Superior temporal gyrus (tissue), 1 donor: ENCODE results near the gene DCAF10.
"Not testable (repeated sequence)": the region's sequence is repeated elsewhere in the genome, so short reads cannot be mapped to it uniquely, and the experiment has no call there.

Experiments used
- DNase-seq: peaks from one replicate; pipeline ENCODE4 v3.0.0-alpha.2; 2016; ENCODE audit errors: extremely low spot score

The DCAF10 gene

DNA sequence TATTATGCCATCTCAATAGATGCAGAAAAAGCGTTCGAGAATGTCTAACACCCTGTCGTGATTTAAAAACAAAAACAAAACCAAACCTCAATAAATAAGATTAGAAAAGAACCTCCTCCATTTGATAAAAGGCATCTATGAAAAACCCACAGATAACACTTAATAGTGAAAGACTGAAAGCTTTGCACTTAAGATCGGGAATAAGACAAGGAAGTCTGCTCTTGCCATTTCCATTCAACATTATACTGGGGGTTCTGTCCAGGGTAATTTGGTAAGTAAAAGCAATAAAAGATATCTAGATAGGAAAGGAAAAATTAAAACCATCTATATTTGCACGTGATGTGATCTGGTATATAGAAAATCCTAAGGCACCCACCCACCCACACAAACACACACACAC, 8.5 kb upstream of the DCAF10 start:
- DNase-seq = no peak

DNA sequence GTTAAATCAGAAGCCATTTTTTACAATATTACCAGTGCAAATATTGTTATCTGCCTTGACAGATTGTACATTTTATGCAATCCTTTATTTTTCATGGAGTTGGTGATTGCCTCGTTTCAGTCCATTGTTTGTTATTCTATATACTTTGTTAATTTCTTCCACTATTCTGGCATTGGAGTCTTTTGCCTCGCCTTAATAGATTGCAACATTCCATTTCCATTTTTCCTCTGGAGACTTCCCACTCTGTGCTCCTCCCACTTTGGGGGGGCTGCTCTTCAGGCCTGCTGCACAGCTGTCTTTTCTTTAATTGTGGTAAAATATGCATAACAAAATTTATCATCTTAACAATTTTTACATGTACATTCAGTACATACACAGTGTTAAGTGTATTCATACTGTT, 4.4 kb upstream of the DCAF10 start:
- DNase-seq = no peak

DNA sequence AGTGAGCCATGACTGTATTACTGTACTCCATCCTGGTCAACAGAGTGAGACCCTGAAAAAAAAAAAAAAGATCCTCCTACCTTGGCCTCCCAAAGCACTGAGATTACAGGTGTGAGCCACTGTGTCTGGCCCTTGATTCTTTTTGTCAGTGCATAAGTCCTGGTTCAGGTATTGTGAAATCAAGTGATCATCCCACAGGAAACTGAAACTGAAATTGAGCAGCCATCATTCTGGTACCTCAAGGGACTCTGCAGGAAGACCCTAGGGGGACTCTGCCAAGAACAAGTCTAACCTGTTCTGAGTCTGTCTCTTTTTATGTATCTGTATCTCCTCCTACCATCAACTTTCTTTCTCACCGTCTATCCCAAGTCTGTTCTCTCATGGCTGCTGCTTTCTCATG, 1.9 kb upstream of the DCAF10 start:
- DNase-seq = no peak

DNA sequence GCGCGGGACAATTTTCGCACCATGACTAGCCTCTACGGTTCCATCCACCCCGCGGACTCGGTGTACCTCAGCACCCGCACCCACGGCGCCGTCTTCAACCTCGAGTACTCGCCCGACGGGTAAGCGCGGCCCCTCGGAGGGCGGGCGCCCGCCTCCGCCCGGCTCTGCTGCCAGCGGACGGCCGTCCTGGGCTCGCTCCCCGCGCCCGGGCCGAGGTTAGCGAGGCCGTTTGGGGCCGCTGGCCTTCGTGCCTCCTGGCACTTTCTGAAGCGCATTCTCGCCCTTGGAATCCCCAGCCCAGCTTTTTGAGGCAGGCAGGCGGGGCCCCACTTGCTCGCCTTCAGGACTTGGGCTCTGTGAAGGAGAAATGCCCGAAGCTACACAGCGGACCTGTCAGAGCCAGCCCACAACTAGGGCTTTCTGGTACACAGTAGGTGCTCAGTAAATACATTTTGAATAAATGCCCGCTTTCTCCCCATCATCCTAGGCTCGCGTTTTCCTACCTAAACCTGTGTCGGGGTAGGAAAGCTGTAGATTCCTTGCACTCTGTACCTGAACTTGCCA, 772 bp downstream of the DCAF10 start:
- DNase-seq = no peak

DNA sequence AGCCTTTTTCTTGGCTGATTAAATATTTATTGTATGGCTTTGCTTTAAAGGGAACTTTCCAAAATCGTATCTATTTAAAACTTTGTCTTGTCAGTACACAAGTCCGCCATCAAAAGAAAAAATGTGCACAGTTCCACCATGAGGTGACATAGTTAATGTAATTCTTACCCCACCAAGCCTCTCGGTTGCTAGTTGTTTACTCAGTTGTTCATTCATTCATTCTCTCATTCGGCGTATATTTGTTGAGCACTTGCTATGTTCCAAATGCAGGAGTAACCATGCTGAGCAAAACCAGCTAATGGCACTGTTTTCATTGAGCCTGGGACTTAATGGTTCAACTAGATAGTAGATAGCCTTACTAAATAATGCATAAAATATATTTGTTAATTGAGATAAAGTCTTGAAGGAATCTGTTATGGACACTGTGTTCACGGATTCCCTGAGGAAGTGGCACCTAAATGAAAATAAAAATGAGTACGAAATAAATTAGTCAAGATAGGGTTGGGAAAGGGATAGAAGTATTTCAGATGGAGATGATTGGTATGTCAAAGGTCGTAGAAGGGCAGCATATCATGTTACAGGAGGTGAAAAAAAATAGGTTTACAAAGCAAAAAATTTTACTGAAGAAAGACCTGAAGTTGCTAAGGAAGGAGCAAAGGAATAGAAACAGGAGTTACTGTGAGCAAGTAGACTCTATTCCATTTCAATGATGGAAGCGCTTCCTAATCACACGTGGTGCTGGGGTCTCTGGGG, 1.5 kb downstream of the DCAF10 start:
- no peak for DNase-seq

DNA sequence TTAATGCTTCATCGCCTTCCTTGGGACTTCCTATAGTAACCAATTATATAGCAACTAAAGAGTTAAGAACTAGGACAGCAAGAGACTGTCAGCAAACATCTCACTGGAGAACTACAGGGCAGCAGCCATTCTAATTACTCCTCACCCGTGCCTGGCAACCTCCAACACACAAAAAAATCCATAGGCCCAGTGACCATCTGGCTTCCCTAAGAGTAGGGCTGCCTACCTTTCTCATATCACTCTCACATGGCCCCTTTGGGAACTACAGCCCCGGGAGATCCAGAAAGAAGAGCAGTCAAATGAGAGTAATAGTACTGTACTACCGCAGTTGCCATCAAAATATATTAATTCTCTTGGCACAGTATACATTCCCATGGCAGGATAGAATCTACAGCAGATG, 5.7 kb downstream of the DCAF10 start:
- no peak for DNase-seq

DNA sequence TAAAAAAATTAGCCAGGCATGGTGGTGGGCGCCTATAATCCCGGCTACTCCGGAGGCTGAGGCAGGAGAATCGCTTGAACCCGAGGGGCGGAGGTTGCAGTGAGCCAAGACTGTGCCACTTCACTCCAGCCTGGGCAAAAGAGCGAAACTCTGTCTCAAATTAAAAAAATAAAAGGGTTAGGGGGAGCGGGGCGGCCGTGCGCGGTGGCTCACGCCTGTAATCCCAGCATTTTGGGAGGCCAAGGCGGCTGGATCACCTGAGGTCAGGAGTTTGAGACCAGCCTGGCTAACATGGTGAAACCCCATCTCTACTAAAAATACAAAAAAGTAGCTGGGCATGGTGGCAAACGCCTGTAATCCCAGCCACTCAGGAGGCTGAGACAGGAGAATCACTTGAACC, 9.1 kb downstream of the DCAF10 start:
- DNase-seq = not testable (repeated sequence)

DNA sequence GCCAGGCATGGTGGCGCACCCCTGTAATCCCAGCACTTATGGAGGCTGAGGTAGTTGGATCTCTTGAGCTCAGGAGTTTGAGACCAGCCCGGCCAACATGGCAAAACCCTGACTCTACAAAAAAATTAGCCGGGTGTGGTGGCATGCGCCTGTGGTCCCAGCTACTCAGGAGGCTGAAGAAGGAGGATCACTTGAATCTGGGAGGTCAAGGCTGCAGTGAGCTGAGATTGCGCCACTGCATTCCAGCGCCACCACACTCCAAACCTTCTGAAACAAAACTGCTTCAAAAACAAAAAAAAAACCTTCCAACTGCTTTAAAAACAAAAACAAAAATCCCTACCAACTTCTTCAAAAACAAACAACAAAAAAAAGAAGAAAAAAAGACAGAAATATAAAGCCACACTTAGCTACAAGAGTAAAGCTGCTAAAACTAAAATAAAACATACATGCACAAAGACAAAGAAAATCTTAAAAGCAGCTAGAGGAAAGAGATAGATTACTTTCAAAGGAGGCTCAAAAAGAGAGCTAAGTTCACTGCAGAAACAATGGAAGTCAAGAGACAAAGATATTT, 11.4 kb downstream of the DCAF10 start:
- no peak for DNase-seq

DNA sequence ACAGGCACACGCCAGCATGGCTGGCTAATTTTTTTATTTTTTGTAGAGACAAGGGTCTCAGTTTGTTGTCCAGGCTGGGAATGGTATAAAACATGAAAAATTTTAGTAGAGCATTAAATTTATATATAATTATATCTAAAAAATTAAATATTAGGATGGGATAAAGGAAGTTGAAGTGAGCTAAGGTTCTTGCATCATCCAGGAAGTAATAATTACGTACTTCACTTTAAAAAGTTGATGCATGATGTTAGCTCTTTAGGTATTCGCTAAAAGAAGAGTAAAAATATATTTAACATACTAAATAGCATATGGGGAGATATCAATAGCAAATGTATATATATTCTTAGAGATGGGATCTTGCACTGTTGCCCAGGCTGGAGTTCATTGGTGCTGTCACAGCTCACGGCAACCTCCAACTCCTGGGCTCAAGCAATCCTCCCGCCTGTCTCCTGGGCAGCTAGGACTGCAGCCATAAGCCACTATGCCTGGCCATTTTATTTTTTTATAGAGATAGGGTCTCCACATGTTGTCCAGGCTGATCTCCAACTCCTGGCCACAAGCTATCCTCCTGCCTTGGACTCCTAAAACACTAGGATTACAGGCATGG, 12.3 kb downstream of the DCAF10 start:
- no peak for DNase-seq

DNA sequence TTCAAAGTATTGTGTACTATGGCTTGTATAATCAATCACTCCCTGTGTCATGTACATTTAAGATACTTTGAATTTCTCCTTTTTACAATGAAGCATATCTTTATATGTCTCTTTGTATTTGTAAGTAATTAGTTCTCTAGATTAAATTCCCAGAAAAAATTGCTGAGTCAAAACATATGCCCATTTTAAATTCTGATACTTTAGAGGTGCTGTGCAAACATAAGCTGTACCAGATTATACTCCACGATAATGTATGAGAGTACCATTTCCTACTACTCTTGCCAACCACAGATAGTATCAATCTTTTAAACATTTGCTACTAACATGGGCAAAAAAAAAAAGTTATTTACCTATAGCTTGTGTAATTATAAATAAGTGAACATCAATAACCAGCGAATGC, 18.3 kb downstream of the DCAF10 start:
- DNase-seq = no peak

DNA sequence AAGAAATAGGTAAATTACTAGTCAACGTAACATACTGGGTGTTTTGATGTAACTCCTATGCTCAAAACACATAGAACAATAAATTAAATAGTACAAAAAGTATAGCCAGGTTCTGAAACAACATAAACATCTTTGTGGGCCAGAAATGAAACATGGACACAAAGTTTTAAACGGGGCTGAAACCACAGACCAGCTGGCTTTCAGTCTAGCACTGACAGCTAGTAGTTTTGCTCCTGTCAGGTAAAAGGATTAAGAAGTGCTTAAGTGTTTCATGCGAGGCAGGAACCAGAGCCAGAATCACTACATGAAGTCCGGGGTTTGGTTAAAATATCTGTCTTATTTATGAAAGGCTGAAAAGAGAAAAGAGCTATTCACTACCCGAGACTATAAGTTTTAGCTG, 19.5 kb downstream of the DCAF10 start:
- DNase-seq = no peak

DNA sequence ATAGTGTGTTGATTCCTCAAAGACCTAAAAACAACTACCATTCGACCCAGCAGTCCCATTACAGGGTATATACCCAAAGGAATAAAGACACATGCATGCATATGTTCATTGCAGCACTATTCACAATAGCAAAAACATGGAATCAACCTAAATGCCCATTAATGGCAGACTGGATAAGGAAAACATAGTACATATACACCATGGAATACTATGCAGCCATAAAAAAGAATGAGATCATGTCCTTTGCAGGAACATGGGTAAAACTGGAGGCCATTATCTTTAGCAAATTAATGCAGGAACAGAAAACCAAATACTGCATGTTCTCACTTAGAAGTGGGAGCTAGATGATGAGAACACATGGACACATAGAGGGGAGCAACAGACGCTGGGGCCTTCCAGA, 24.6 kb downstream of the DCAF10 start:
- DNase-seq = not testable (repeated sequence)

DNA sequence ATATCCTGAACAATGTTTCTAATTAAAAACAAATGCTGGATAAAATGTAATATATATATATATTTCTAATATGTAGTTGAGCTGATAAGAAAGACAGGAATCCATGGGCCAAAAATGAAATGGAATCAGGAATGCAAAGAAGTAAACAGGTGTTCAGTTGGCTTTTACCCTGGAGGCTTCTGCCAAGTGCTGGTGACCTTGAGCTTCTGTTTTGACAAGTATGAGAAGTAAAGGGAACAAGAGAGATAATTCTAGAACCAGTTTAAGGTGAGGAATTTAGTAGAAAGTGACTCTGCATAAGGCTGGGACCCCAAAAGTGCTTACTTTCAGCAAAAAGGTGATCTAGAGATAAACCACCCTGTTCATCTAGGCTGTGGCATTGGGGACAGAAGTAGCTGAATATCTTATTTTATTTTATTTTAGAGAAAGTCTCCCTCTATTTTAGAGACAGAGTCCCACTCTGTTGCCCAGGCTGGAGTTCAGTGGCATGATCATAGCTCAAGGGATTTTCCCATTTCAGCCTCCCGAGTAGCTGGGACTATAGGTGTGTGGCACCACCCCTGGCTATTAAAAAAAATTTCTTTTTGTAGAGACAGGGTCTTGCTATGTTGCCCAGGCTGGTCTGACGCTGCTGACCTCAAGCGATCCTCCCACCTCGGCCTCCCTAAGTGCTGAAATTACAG, 27.0 kb downstream of the DCAF10 start:
- DNase-seq = no peak

DNA sequence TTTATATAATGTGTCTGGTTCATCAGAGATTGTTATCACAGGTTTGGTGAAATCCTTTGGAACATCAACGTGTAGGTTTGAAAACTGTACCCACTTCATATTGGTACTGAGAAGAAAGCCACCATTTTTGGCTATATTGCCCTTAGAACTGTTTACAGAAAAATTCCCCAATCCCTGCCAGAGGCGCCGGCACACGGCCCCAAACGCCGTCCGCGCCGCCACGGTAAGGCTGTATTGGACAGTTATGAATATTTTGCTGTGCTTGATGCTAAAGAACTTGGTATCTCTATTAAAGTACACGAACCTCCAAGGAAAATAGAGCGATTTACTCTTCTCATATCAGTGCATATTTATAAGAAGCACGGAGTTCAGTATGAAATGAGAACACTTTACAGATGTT, 35.2 kb downstream of the DCAF10 start:
- no peak for DNase-seq

DNA sequence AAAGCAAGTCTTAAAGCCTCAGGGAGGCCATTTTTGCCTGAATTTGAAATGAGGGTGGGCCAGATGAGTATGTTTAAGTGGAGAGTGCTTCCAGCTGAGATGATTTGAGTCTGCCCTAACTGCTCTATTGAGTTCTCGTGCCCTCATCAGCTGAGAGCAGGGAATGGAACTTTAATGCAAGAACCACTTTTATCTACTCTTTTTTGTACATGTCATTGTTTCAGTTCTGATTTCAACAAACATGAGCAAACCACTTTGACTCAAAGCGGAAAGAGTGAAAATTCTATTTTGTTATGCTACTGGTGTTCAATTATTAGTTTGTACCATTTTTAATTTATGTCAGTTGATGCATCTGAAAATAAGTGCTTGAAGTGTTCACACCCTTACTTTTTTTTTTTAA, 35.8 kb downstream of the DCAF10 start:
- no peak for DNase-seq

DNA sequence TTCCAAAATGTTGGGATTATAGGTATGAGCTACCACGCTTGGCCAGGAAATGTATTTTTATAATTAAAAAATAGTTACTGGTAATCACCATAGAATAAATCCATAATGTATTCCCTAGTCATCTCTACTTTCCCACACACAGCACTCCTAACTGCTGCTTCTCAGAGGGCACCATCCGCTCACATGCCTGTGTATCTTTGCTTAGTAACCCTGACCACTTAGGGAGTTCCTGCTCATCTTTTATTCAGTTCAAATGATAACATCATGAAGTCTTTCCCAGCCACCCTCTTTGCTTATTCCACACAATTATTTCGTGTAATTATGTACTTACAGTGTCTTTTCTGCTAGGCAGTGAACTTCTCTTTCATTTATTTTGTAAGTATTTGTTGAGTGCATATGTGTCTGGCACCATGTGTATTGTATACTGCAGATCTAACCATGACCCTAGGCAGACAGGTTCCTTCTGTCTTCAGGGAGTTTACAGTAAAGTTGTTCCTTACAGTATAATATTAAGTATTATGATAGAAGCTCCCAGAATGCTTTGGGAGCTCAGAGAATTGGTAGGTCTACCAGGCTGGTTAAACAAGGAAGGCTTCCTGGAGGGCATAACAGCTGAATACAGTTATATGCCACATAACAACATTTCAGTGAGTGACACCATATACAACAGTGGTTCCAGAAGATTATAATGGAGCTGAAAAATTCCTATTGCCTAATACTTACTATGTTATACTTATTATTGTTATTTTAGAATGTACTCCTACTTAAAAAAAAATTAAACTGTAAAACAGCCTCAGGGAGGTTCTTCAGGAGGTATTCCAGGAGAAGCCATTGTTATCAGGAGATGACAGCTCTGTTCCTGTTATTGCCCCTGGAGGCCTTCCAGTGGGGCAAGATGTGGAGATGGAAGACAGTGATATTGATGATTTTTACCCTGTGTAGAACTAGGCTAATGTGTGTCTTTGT, 39.2 kb downstream of the DCAF10 start:
- no peak for DNase-seq

DNA sequence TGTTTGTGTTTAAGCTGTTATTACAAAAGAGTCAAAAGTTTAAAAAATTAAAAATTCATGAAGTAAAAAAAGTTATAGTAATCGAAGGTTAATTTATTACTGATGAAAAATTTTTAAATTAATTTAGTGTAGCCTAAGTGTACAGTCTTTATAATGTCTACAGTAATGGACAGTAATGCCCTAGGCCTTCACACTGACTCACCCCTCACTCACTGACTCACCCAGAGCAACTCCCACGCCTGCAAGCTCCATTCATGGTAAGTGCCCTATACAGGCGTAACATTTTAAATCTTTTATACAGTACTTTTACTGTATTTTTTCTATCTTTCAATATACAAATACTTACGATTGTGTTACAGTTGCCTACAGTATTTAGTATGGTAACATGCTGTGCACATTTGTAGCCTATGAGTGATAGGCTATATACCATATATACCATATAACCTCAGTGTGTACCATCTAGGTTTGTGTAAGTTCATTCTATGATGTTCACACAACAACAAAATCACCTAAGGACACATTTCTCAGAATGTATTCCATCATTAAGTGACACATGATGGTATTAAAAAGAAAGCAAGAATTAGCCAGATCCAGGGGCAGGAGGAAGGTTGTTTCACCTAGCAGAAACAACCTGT, 40.1 kb downstream of the DCAF10 start:
- no peak for DNase-seq

DNA sequence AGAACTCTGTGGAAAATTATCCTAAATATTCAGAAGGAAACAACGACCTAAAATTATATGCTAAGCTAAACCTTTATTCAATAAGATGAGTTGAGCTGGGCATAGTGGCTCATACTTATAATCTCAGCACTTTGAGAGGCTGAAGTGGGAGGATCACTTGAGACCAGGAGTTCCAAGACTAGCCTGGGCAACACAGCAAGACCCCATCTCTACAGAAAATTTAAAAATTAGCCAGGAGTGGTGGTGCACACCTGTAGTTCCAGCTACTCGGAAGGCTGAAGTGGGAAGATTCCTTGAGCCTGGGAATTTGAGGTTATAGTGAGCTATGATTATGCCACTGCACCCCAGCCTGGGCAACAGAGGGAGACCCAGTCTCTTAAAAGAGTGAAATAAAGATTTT, 51.6 kb downstream of the DCAF10 start:
- no peak for DNase-seq

DNA sequence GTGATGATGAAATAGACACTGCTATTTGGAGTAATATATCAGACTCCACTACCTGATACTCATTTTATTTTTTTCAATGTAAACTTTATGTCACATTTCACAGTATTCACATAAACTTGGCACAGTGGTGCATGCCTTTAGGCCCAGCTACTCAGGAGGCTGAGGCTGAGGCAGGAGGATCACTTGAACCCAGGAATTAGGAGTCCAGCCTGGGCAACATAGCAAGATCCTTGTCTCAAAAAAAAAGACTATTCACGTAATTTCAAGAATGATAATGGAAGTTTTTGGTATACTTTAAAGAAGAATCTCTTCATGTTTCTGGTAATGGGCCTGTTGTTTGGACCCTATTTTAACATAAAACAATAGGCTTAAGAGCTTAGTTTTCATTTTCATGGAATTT, 56.0 kb downstream of the DCAF10 start:
- DNase-seq = no peak

DNA sequence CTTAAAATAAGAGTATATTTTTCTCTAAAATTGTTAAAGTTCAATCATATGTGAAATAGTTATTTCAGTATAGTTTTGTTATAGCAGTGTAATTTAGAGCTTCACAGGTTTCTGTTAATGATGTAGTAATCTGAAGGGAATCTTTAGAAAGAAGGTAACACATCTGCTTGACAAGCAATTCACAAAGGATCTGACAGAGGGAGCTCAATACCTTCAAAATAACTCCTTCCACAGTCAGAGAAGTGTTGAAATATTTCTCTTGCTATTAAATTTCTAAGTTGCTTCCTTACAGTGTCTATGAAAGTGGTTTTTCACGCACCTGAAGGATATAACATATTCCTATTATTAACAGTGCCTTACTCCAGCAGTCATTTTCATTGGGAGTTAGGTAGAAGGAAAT, 58.4 kb downstream of the DCAF10 start:
- DNase-seq = no peak

DNA sequence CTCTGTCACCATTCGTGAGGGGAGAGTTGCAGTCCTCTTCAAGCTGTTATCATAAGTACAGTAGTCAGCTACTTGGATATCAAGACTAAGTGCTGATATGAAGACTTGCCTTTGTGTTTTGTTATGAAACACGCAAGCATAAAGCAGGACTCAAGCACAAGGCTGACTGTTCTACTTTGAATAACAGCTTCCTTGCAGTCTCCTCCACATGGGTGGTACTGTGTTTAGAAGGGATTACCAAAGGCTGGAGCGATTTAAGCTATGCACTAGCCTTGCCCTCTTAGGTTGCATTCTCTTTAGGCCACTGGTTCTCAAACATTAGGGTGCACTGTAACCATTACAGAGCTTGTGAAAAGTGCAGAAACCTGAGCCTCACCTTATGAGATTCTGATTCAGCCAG, 61.9 kb downstream of the DCAF10 start:
- no peak for DNase-seq
